ENCODE measurements around the gene TRPM5.

The TRPM5 gene

DNA sequence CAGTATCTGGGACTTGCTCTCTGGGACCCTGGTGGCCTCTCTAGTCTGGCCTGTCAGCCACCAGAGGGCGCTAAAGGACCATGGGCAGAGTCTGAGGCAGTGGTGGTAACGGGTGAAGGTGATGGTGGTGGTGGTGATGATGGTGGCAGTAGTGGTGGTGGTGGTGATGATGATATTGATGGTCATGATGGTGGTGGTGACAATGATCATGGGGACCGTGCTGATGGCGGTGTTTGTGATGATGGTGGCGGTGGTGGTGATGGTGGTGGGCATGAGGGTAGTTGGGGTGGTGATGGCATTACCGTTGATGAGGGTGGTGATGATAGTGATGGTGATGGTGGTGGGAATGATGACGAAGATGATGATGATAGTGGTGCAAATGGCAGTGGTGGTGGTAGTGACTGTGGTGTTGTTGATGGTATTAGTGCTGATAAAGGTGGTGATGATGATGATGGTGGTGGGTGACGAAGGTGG is 16.0 kb downstream of the TRPM5 start:
- FAIRE-seq = no peak
- DNase-seq (ENCODE audit: insufficient read length, low spot score) = no peak
- TF ChIP-seq, protein P1, sequence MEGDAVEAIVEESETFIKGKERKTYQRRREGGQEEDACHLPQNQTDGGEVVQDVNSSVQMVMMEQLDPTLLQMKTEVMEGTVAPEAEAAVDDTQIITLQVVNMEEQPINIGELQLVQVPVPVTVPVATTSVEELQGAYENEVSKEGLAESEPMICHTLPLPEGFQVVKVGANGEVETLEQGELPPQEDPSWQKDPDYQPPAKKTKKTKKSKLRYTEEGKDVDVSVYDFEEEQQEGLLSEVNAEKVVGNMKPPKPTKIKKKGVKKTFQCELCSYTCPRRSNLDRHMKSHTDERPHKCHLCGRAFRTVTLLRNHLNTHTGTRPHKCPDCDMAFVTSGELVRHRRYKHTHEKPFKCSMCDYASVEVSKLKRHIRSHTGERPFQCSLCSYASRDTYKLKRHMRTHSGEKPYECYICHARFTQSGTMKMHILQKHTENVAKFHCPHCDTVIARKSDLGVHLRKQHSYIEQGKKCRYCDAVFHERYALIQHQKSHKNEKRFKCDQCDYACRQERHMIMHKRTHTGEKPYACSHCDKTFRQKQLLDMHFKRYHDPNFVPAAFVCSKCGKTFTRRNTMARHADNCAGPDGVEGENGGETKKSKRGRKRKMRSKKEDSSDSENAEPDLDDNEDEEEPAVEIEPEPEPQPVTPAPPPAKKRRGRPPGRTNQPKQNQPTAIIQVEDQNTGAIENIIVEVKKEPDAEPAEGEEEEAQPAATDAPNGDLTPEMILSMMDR (IDR thresholded peaks at IDR 0.05; ENCODE audit: insufficient read depth, missing control alignments) = peak; percentile 77

DNA sequence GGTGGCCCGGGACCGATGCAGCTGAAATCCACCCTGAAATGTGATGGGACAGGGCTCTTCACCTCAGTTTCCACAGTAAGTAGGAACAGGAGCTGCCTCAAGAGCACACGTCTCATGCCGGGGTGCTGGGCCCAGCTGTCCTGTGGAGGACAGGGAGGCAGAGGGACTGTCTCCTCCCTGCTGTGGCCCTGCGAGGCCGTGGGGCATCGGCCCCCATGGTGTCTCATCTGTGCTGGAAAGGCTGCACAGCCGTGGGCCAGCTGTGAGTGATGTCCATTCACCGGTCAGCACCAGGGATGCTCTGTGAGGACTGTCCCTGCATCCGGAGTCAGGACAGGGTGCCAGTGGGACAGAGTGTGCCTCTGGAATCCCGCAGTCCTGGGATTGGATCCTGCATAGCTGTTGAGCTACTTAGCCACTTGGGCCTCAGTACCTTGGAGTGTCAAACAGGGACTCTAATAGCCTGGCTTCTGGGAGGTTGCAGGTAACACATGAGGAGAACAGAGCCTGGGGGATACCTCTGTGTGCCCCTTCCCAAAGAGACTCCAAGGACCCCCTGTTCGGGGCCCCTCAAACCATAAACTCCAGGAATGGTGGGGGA is 16.5 kb downstream of the TRPM5 start:
- TF ChIP-seq, protein P1 (IDR thresholded peaks at IDR 0.05; ENCODE audit: insufficient read depth, missing control alignments) = no peak
- DNase-seq (ENCODE audit: insufficient read length, low spot score) = no peak
- FAIRE-seq = no peak

DNA sequence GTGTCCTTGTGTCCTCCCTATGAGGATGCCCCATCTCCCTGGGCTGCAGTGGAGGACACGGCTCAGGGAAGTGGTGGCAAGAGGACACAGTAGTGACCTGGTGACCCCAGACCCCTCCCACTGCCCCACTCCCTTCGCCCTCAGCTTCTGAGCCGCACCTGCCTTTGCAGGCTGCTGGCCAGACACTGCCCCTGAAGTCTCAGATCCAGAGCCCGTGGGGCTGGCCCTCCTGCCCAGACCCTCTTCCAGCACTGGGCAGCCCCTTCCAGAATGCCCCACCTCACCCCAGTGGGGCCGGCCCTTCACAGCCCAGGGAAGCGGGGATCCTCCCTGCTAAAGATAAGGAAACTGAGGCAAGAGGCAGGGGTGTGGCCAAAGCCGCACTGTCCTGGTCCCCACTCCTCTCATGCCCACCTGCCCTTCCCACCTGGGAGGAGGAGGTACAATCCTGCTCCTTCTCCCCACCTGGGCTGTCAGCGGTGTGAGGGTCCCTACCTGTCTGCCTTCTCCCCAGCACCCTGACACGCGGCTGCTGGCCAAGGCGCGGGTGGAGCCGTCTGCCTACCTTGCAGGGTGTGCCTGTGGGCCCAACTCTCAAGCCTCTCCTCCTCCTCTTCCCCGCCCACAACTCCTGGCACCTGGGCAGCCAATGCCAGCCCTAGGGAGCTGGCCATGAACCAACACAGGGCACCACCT is 17.3 kb downstream of the TRPM5 start:
- DNase-seq (ENCODE audit: insufficient read length, low spot score) (no peak), FAIRE-seq (no peak)
- TF ChIP-seq, protein P1 (IDR thresholded peaks at IDR 0.05; ENCODE audit: insufficient read depth, missing control alignments) = no peak

DNA sequence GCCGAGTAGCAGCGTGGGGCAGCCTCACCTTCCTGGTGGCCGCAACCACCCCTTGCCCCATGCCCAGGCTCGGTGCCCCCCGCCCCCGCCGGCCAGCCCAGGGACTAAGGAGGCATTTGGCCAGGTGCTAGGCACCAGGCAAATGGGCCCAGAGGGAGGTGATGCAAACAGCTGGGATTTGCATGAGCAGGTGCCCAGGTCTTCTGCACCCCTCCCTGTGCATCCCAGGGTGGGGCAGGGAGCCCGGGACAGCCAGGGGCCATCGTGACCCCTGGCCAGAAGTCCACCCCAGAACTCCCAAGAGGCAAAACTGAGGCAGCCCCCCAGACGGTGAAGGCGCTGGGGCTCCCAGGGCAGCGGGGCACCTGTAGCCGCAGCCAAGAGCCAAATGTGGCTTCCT is 18.1 kb downstream of the TRPM5 start:
- FAIRE-seq (no peak), DNase-seq (ENCODE audit: insufficient read length, low spot score) (no peak)
- TF ChIP-seq, protein P1 (IDR thresholded peaks at IDR 0.05; ENCODE audit: insufficient read depth, missing control alignments) = no peak

DNA sequence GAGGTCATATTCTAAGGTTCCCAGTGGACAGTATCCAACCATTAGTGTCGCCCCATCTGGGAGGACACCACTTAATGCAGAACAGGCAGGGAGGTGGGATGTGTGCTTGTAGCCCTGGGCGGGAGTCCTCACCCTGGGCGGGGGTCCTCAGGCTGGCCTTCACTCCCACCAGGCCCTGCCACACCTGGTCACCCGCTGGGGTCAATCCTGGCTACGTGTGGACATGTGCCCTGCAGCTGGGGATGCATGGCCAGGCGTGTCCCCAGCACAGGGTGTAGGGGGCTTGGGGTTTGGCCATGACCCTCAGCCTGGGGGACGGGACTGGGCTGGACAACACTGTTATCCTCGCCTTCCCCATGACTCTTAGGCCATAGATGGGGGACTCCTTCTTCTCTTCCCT is 18.8 kb downstream of the TRPM5 start:
- FAIRE-seq (no peak), DNase-seq (ENCODE audit: insufficient read length, low spot score) (no peak)
- TF ChIP-seq, protein P1 (IDR thresholded peaks at IDR 0.05; ENCODE audit: insufficient read depth, missing control alignments) = no peak

DNA sequence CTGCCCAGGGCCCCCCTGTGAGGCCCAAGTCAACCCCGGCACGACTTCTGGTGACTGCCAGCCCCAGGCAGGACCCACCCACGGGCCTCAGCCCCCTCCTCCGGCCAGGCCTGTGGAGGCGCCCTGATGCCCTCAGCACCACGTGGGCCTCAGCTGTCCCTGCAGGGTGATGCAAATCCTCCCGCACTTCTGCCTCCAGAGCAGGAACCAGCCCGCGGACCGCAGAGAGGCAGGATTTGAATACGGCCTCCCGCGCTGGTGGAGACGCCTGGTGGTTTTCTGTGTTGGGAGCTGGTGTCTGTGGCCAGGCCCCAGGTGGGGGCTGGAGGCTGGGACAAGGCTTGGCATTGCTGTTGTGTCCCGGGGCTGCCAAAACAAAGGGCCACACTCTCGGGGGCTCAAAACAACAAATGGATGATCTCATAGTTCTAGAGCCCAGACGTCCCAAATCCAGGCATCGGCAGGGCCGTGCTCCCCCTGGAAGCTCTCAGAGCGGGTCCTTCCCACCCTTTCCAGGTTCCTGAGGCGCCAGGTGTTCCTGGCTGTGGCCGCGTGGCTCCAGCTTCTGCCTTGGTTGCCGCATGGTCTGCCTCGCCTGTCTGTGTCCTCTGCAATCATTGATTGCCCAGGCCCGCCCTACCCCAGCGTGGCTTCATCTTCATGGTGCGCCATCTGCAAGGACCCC is 19.4 kb downstream of the TRPM5 start:
- TF ChIP-seq, protein P1 (IDR thresholded peaks at IDR 0.05; ENCODE audit: insufficient read depth, missing control alignments) = no peak
- FAIRE-seq (no peak), DNase-seq (ENCODE audit: insufficient read length, low spot score) (no peak)
